ENCODE measurements around the gene EARS2. TPM values are rescaled to one million over a fixed set of nuclear protein-coding genes. Genes with fewer than 3 reads are reported as not detected.

EARS2 gene
- total and polyA plus RNA-seq, 2 donors (not counting 1 experiment from before 2014, with no cell fraction given): 27.3 to 40.3 TPM

DNA sequence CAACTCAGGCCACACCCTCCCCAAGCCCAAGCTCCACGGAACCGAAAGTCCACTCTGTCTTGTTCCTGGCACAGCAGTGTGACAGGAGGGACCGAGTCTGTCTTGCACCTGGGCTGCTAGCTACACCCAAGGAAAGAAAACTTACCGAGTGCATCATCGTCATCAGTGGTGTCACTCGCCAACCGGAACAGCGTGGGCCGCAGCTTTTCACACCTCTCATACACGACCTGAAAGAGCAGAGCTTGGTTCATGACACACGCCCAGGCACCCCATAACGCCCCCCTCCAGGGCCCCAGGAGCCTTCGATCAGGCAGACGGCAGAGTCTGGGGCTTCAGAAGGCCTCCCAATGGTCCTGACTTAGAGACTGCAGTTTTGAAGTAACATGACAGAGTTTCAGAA, 74.4 kb downstream of the EARS2 start:
- H3K27ac ChIP-seq (ENCODE audit: insufficient read depth, low read length): no peak overlapping the region
- no peak for DNase-seq (ENCODE audit: low read depth in 2 of 2)
- H4K20me1 ChIP-seq (ENCODE audit: control insufficient read depth, extremely low read depth, insufficient read depth, low read length): no peaks in the 10 kb centered on the region
- no peaks in the 10 kb centered on the region for H3K79me2 ChIP-seq (ENCODE audit: control insufficient read depth, insufficient read depth, low read length)
- no peak overlapping the region for H3K9ac ChIP-seq (ENCODE audit: insufficient read depth, low read length)
- H3K4me1 ChIP-seq (ENCODE audit: control insufficient read depth, extremely low read depth, insufficient read depth, low read length): no peaks in the 10 kb centered on the region
- no peak overlapping the region for H3K4me2 ChIP-seq (ENCODE audit: extremely low read depth, insufficient read depth, low read length)
- no peak overlapping the region for H3K4me3 ChIP-seq (replicated peaks in 1 of 4; ENCODE audit: control extremely low read depth in 1 of 4, insufficient read depth in 1 of 4, low read depth in 3 of 4, low read length in 4 of 4)
- peaks cover 34% of the 10 kb centered on the region for H3K36me3 ChIP-seq (ENCODE audit: control insufficient read depth, insufficient read depth, low read length)
- H3K27me3 ChIP-seq (ENCODE audit: control insufficient read depth, insufficient read depth, low read length): no peaks in the 10 kb centered on the region
- no peak overlapping the region for H2AFZ ChIP-seq (ENCODE audit: low read length)
- H3K9me3 ChIP-seq (ENCODE audit: control insufficient read depth, insufficient read depth, low read depth, low read length): no peaks in the 10 kb centered on the region
- no peak for TF ChIP-seq EZH2 (IDR thresholded peaks at IDR 0.05; ENCODE audit: low read length, missing control alignments)
- TF ChIP-seq, protein P1, sequence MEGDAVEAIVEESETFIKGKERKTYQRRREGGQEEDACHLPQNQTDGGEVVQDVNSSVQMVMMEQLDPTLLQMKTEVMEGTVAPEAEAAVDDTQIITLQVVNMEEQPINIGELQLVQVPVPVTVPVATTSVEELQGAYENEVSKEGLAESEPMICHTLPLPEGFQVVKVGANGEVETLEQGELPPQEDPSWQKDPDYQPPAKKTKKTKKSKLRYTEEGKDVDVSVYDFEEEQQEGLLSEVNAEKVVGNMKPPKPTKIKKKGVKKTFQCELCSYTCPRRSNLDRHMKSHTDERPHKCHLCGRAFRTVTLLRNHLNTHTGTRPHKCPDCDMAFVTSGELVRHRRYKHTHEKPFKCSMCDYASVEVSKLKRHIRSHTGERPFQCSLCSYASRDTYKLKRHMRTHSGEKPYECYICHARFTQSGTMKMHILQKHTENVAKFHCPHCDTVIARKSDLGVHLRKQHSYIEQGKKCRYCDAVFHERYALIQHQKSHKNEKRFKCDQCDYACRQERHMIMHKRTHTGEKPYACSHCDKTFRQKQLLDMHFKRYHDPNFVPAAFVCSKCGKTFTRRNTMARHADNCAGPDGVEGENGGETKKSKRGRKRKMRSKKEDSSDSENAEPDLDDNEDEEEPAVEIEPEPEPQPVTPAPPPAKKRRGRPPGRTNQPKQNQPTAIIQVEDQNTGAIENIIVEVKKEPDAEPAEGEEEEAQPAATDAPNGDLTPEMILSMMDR (conservative IDR thresholded peaks at IDR 0.05 in 1 of 2, IDR thresholded peaks at IDR 0.05 in 1 of 2; ENCODE audit: low read depth in 1 of 2, low read length in 2 of 2): no peak

DNA sequence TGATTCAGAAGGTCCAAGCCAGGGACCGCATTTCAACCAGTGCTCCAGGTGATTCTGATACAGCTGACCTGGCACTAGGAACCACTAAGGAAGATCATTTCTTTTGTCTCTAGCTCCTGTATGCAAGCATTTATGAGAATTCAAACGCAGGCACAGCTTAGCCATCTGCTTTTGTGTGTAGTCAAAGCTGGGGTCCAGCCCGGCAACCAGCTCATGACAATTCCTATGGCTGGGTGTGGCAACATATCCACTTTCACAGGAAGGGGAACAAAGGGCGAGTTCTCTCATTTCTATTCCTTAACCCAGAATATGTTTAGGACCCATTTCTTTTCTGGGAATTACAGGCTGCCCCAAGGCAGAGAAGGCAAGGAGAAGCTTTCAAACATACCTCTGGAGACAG, 76.9 kb downstream of the EARS2 start:
- Histone ChIP-seq H3K4me2 (ENCODE audit: extremely low read depth, insufficient read depth, low read length) (no peak overlapping the region), H3K27ac (ENCODE audit: insufficient read depth, low read length) (no peak overlapping the region), H3K4me3 (replicated peaks in 1 of 4; ENCODE audit: control extremely low read depth in 1 of 4, insufficient read depth in 1 of 4, low read depth in 3 of 4, low read length in 4 of 4) (no peak overlapping the region), H3K9ac (ENCODE audit: insufficient read depth, low read length) (no peak overlapping the region), H3K9me3 (ENCODE audit: control insufficient read depth, insufficient read depth, low read depth, low read length) (no peaks in the 10 kb centered on the region), H3K4me1 (ENCODE audit: control insufficient read depth, extremely low read depth, insufficient read depth, low read length) (no peaks in the 10 kb centered on the region), H3K27me3 (ENCODE audit: control insufficient read depth, insufficient read depth, low read length) (no peaks in the 10 kb centered on the region), H3K36me3 (ENCODE audit: control insufficient read depth, insufficient read depth, low read length) (peaks cover 24% of the 10 kb centered on the region), H2AFZ (ENCODE audit: low read length) (no peak overlapping the region), H4K20me1 (ENCODE audit: control insufficient read depth, extremely low read depth, insufficient read depth, low read length) (no peaks in the 10 kb centered on the region), H3K79me2 (ENCODE audit: control insufficient read depth, insufficient read depth, low read length) (no peaks in the 10 kb centered on the region)
- no peak for TF ChIP-seq EZH2 (IDR thresholded peaks at IDR 0.05; ENCODE audit: low read length, missing control alignments)
- TF ChIP-seq, protein P1 (conservative IDR thresholded peaks at IDR 0.05 in 1 of 2, IDR thresholded peaks at IDR 0.05 in 1 of 2; ENCODE audit: low read depth in 1 of 2, low read length in 2 of 2): no peak
- no peak for DNase-seq (ENCODE audit: low read depth in 2 of 2)

DNA sequence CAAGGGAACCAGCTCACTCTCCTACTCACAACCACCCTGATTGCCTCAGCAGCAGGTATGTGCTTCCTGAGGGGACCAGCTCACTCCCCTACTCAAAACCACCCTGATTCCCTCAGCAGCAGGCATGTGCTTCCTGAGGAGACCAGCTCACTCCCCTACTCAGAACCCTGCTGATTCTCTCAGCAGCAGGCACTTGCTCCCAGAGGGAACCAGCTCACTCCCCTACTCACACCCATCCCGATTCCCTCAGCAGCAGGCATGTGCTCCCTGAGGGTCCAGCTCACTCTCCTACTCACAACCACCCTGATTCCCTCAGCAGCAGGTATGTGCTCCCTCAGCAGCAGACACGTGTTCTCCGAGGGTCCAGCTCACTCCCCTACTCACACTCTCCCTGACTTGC, 78.0 kb downstream of the EARS2 start:
- H3K79me2 ChIP-seq (ENCODE audit: control insufficient read depth, insufficient read depth, low read length): no peaks in the 10 kb centered on the region
- no peaks in the 10 kb centered on the region for H3K27me3 ChIP-seq (ENCODE audit: control insufficient read depth, insufficient read depth, low read length)
- H3K27ac ChIP-seq (ENCODE audit: insufficient read depth, low read length): no peak overlapping the region
- H3K9me3 ChIP-seq (ENCODE audit: control insufficient read depth, insufficient read depth, low read depth, low read length): no peaks in the 10 kb centered on the region
- TF ChIP-seq, protein P1 (conservative IDR thresholded peaks at IDR 0.05 in 1 of 2, IDR thresholded peaks at IDR 0.05 in 1 of 2; ENCODE audit: low read depth in 1 of 2, low read length in 2 of 2): no peak
- no peak for TF ChIP-seq EZH2 (IDR thresholded peaks at IDR 0.05; ENCODE audit: low read length, missing control alignments)
- H3K36me3 ChIP-seq (ENCODE audit: control insufficient read depth, insufficient read depth, low read length): peaks cover 22% of the 10 kb centered on the region
- H2AFZ ChIP-seq (ENCODE audit: low read length): no peak overlapping the region
- no peak overlapping the region for H3K4me2 ChIP-seq (ENCODE audit: extremely low read depth, insufficient read depth, low read length)
- H3K9ac ChIP-seq (ENCODE audit: insufficient read depth, low read length): no peak overlapping the region
- H3K4me3 ChIP-seq (replicated peaks in 1 of 4; ENCODE audit: control extremely low read depth in 1 of 4, insufficient read depth in 1 of 4, low read depth in 3 of 4, low read length in 4 of 4): no peak overlapping the region
- no peaks in the 10 kb centered on the region for H3K4me1 ChIP-seq (ENCODE audit: control insufficient read depth, extremely low read depth, insufficient read depth, low read length)
- DNase-seq (ENCODE audit: low read depth in 2 of 2): no peak
- no peaks in the 10 kb centered on the region for H4K20me1 ChIP-seq (ENCODE audit: control insufficient read depth, extremely low read depth, insufficient read depth, low read length)

Measured in fibroblast of lung (primary cell).